Pulmonary artery endothelial cell (primary cell): ENCODE results near the gene POTEH. TPM values are rescaled to one million over a fixed set of nuclear protein-coding genes. Genes with fewer than 3 reads are reported as not detected.
"Not testable (repeated sequence)": the region's sequence is repeated elsewhere in the genome, so short reads cannot be mapped to it uniquely, and the experiment has no call there.

ENCODE experiments used
- DNase-seq: peaks from one replicate; pipeline ENCODE4 v3.0.0-alpha.2; 2011; ENCODE audit warnings: low read depth, low spot score
- total RNA-seq: library from RNA; depleted of rRNA; stranded (reverse); fragments of >200 nt; gene quantifications from 2 replicates; pipeline ENCODE4 v1.2.3, GENCODE V29; 2014

Gene POTEH
- total RNA-seq, 1 donor from 2014 or later: not detected

GRCh38 chr22:15734411-15734810, 44.6 kb downstream of the POTEH start:
- DNase-seq: not testable (repeated sequence)

- not testable (repeated sequence) for DNase-seq
Measured at GRCh38 chr22:15738157-15738908, 48.5 kb downstream of the POTEH start.

- not testable (repeated sequence) for DNase-seq
Measured at GRCh38 chr22:15738909-15739391, 49.1 kb downstream of the POTEH start.

- DNase-seq: not testable (repeated sequence)
Measured at GRCh38 chr22:15747636-15748323, 58.0 kb downstream of the POTEH start.

- not testable (repeated sequence) for DNase-seq
Measured at GRCh38 chr22:15749181-15749970, 59.5 kb downstream of the POTEH start.

- not testable (repeated sequence) for DNase-seq
Measured at GRCh38 chr22:15759443-15760097, 69.7 kb downstream of the POTEH start.

GRCh38 chr22:15760388-15761150, 70.7 kb downstream of the POTEH start:
- DNase-seq: not testable (repeated sequence)

GRCh38 chr22:15761151-15761777, 71.4 kb downstream of the POTEH start:
- not testable (repeated sequence) for DNase-seq

- DNase-seq: not testable (repeated sequence)
Measured at GRCh38 chr22:15763559-15763958, 73.7 kb downstream of the POTEH start.

Other genes starting within 250 kb of the POTEH start
- not detected in 2 replicates for gene OR11H1, start 161.8 kb upstream of the POTEH start, total RNA-seq